ENCODE results near the gene LTK.
"Not testable (repeated sequence)": the region's sequence is repeated elsewhere in the genome, so short reads cannot be mapped to it uniquely, and the experiment has no call there.

LTK gene

GRCh38 chr15:41474941-41475340 is 38.7 kb downstream of the LTK start:
- DNase-seq (ENCODE audit: low read depth, low spot score): no peak

DNA sequence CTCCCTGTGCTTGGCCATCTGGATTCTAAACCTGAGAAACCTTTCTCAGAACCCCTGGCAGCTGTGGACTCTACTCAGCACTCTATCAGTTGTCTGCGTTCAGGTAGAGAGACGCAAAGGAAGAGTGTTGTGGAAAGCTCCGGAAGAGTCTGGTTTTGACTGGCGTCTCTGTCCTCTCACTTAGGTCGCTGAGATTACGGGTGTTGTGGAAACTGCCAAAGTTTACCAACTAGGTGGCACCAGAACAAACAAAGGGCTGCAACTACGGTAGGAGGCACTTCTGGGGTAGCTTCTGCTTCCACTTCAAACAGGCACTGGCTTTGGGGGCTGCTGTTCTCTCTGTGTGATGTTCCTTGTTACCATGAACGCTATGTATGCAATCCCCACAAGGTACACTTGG is 39.2 kb downstream of the LTK start:
- no peak for DNase-seq (ENCODE audit: low read depth, low spot score)

GRCh38 chr15:41473418-41473817 is 40.2 kb downstream of the LTK start:
- no peak for DNase-seq (ENCODE audit: low read depth, low spot score)

GRCh38 chr15:41469644-41470043 is 44.0 kb downstream of the LTK start:
- not testable (repeated sequence) for DNase-seq (ENCODE audit: low read depth, low spot score)

- no peak for DNase-seq (ENCODE audit: low read depth, low spot score)
These were observed 46.9 kb downstream of the LTK start for GRCh38 chr15:41466711-41467110.

DNA sequence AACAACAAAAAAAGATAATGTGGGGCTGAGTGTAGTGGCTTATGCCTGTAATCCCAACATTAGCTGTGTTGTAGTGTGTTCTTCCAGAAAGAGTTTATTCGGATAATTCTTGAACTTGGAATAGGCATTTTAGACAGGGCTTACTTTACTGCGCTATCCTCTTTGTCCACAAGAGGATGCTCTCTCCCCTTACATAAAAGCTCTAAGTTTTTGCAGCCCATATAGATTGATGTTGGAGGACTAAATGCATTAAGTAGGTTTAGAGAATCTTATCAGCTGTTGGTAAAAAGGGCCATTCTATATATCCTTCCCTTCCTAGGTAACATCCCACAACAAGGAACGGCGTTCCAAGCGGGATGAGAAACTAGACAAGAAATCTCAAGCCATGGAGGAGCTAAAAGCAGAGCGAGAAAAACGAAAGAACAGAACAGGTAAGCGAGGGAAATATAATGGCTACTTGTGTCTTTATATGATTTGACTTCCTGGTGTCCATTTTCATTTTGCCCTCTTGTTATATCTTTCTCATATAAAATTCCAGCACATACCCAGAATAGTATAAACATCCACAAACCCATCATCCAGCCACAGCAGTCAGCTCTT is 47.7 kb downstream of the LTK start:
- no peak for DNase-seq (ENCODE audit: low read depth, low spot score)

DNA sequence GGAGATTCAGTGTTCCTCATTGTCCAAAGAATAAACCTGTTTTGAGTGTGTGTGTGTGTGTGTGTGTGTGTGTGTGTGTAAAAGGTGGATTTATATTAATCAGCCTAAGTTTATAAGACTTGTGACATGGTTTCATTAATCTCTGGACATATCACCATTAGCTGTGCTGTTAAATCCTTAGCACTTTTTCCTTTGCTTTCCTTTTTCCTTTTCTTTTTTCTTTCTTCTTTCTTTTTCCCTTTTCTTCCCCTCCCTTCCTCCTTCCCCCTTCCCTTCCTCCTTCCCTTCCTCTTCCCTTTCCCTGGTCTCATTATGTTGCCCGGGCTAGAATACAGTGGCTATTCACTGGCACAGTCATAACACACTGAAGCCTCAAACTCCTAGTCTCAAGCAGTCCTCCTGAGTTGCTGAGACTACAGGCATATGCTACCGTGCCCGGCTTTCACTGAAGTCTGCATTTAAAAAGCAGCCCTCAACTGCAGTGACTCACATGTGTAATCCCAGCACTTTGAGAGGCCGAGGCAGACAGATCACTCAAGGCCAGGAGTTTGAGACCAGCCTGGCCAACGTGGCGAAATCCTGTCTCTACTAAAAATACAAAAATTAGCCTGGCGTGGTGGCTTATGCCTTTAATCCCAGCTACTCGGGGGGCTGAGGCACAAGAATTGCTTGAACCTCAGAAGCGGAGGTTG is 48.6 kb downstream of the LTK start:
- no peak for DNase-seq (ENCODE audit: low read depth, low spot score)

DNA sequence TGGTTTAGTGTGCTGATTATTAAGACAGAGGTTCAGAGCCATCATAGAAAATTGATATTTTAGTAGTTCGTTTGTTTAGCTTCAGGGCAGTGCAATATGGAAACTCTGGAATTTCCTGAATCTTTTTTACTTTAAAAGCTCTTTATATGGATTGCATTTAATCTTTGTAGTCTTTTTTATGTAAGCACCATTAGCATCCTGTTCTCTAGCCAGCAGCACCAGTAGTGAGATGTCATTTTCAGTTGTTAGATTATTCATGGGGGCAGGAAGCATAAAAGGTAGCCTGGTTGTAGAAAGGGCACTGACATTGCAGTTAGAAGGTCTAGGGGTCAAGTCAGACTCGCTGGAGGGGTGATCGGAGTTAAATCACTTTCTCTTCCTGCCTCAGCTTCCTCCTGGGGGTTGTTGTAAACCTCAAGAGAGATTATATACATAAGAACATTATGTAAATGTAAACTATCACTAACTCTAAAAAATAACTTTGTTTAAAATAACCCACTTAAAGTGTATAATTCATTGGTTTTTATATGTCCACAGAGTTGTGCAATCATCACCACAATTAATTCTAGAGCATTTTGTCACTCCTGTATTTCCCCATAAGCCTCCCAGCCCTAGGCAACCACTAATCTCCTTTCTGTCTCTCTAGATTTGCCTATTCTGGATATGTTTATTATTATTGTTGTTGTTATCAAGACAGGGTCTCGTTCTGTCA is 51.4 kb downstream of the LTK start:
- DNase-seq (ENCODE audit: low read depth, low spot score): no peak

All from activated CD4-positive, CD25-positive, alpha-beta regulatory T cell treated with anti-CD3 and anti-CD28 coated beads, Interleukin-2, amount 50 U/mL, for 16 hours (primary cell).